ENCODE results near the gene PHF23. TPM values are rescaled to one million over a fixed set of nuclear protein-coding genes. Genes with fewer than 3 reads are reported as not detected.
A peak's percentile ranks its signal among the peaks of the same experiment; 100 is the strongest.

Gene PHF23
- total and polyA plus RNA-seq, 2 donors = 47.5 to 51.6 TPM

DNA sequence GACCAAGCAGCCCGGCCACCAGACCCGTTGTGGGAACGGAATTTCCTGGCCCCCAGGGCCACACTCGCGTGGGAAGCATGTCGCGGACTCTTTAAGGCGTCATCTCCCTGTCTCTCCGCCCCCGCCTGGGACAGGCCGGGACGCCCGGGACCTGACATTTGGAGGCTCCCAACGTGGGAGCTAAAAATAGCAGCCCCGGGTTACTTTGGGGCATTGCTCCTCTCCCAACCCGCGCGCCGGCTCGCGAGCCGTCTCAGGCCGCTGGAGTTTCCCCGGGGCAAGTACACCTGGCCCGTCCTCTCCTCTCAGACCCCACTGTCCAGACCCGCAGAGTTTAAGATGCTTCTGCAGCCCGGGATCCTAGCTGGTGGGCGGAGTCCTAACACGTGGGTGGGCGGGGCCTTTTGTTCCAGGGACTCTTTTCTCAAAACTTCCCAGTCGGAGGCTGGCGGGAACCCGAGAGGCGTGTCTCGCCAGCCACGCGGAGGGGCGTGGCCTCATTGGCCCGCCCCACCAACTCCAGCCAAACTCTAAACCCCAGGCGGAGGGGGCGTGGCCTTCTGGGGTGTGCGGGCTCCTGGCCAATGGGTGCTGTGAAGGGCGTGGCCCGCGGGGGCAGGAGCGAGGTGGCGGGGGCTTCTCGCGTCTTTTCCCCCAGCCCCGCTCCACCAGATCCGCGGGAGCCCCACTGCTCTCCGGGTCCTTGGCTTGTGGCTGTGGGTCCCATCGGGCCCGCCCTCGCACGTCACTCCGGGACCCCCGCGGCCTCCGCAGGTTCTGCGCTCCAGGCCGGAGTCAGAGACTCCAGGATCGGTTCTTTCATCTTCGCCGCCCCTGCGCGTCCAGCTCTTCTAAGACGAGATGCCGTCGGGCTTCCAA is 42.1 kb upstream of the PHF23 start, which contains the start of gene SLC2A4:
Gene SLC2A4, plus strand, starts transcription at position 645 of the 879 bp plus-strand sequence. Its CDS starts 217 bp downstream, at position 862.
- H3K4me3 ChIP-seq (ENCODE audit: low read length in 2 of 2) = peak within 1 kb of the TSS; percentile 27 to 35
- WGBS = 1% methylated on average over 71 of the region's 71 CpGs
- H3K27ac ChIP-seq (ENCODE audit: low read depth in 1 of 2, low read length in 1 of 2) = peak within 1 kb of the TSS; percentile 46 to 68
- peaks cover 19 to 24% of the 10 kb centered on the region in 2 donors for H3K4me1 ChIP-seq (ENCODE audit: control insufficient read depth in 2 of 2, insufficient read depth in 2 of 2, low read length in 2 of 2)
- peaks cover 0 to 13% of the 10 kb centered on the region in 2 donors for H3K9me3 ChIP-seq (ENCODE audit: control insufficient read depth in 2 of 2, insufficient read depth in 1 of 2, low read length in 1 of 2)
- H3K36me3 ChIP-seq (ENCODE audit: control insufficient read depth in 2 of 2, insufficient read depth in 2 of 2, low read length in 1 of 2) = no peaks in the 10 kb centered on the region
- peaks cover 33 to 70% of the 10 kb centered on the region in 2 donors for H3K27me3 ChIP-seq (ENCODE audit: control insufficient read depth in 2 of 2, insufficient read depth in 1 of 2, low read length in 1 of 2)
- peak in 7 of 9 donors; percentile 58 to 89 (median 77) for DNase-seq (ENCODE audit: low read depth in 6 of 9, low spot score in 9 of 9)

DNA sequence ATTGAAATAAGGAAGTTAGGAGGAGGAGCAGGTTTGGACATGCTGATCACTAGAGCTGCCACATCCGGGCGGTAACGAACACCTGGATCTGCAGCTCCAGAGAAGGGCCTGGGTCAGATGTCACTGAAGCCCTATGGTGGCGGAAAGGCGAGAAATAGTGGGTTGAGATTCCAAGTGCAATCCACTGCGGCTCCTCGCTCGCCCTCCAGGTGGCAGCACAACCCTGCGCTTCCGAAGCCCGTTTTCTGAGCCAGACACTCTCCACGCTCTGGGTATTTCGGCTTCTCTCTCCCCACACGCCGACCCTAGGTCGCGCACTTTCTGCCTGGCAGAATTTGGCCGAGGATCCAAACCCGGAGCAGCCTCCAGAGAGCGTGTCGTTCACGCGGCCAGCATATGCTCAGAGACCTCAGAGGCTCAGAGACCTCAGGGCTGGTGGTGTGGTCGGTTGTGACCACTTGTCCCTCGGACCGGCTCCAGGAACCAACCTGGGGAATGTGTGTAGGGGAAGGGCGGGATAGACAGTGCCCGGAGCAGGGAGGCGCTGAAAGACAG is 41.3 kb upstream of the PHF23 start:
- DNase-seq (ENCODE audit: low read depth in 6 of 9, low spot score in 9 of 9) = peak; percentile 60 to 90 (median 79)
- H3K36me3 ChIP-seq (ENCODE audit: control insufficient read depth in 2 of 2, insufficient read depth in 2 of 2, low read length in 1 of 2) = no peaks in the 10 kb centered on the region
- 1% methylated on average over 29 of the region's 29 CpGs for WGBS

DNA sequence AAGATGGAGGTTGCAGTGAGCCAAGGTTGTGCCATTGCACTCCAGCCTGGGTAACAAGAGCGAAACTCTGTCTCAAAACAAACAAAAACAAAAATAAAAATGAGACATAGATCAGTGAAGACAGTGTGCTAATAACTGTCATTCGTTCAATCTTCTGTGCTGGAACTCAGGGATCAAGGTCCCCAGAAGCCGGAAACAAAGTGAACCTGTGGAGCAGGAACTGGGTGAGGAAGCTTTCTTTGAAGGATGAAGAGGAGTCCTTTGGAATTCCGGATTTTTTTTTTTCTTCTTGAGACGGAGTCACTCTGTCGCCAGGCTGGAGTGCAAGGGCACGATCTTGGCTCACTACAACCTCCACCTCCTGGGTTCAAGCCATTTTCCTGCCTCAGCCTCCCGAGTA is 40.2 kb upstream of the PHF23 start:
- Histone ChIP-seq H3K36me3 (ENCODE audit: control insufficient read depth in 2 of 2, insufficient read depth in 2 of 2, low read length in 1 of 2) (no peaks in the 10 kb centered on the region), H3K27ac (ENCODE audit: low read depth in 1 of 2, low read length in 1 of 2) (no peak overlapping the region), H3K4me3 (ENCODE audit: low read length in 2 of 2) (no peak overlapping the region), H3K9me3 (ENCODE audit: control insufficient read depth in 2 of 2, insufficient read depth in 1 of 2, low read length in 1 of 2) (peaks cover 0 to 13% of the 10 kb centered on the region in 2 donors), H3K27me3 (ENCODE audit: control insufficient read depth in 2 of 2, insufficient read depth in 1 of 2, low read length in 1 of 2) (peaks cover 28 to 56% of the 10 kb centered on the region in 2 donors), H3K4me1 (ENCODE audit: control insufficient read depth in 2 of 2, insufficient read depth in 2 of 2, low read length in 2 of 2) (peaks cover 19 to 24% of the 10 kb centered on the region in 2 donors)
- DNase-seq (ENCODE audit: low read depth in 6 of 9, low spot score in 9 of 9) = no peak
- WGBS = 97% methylated on average over 8 of the region's 8 CpGs

More for the DNA sequence above, 41.3 kb upstream of the PHF23 start:
- H3K4me1 ChIP-seq (ENCODE audit: control insufficient read depth in 2 of 2, insufficient read depth in 2 of 2, low read length in 2 of 2) = peaks cover 19 to 24% of the 10 kb centered on the region in 2 donors
- H3K27me3 ChIP-seq (ENCODE audit: control insufficient read depth in 2 of 2, insufficient read depth in 1 of 2, low read length in 1 of 2) = peaks cover 28 to 66% of the 10 kb centered on the region in 2 donors
- peak overlapping the region; percentile 27 to 35 for H3K4me3 ChIP-seq (ENCODE audit: low read length in 2 of 2)
- H3K9me3 ChIP-seq (ENCODE audit: control insufficient read depth in 2 of 2, insufficient read depth in 1 of 2, low read length in 1 of 2) = peaks cover 0 to 13% of the 10 kb centered on the region in 2 donors
- H3K27ac ChIP-seq (ENCODE audit: low read depth in 1 of 2, low read length in 1 of 2) = peak overlapping the region; percentile 46 to 68

DNA sequence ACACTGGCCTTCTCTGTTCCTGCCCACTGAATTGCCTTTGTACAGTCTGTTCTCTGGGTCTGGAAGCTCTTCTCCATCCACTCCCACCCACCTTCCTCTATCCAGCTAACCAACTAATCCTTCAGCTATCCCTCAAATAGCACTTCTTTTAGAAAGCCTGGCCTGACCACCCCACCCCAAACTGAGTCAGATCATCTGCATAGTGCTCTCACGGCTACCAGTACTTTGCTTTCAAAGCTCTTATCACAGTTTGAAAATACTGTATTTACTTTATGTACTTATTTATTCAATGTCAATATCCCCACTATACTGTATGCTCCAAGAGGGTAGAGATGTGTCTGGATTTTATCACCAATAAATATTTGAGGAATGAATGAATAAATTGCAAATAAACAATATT is 27.5 kb upstream of the PHF23 start:
- Histone ChIP-seq H3K4me1 (ENCODE audit: control insufficient read depth in 2 of 2, insufficient read depth in 2 of 2, low read length in 2 of 2) (peaks cover 8 to 20% of the 10 kb centered on the region in 2 donors), H3K4me3 (ENCODE audit: low read length in 2 of 2) (no peak overlapping the region), H3K36me3 (ENCODE audit: control insufficient read depth in 2 of 2, insufficient read depth in 2 of 2, low read length in 1 of 2) (no peaks in the 10 kb centered on the region), H3K27me3 (ENCODE audit: control insufficient read depth in 2 of 2, insufficient read depth in 1 of 2, low read length in 1 of 2) (peaks cover 19 to 72% of the 10 kb centered on the region in 2 donors), H3K9me3 (ENCODE audit: control insufficient read depth in 2 of 2, insufficient read depth in 1 of 2, low read length in 1 of 2) (peaks cover 0 to 3% of the 10 kb centered on the region in 2 donors), H3K27ac (ENCODE audit: low read depth in 1 of 2, low read length in 1 of 2) (no peak overlapping the region)
- WGBS = 90% methylated on average over 1 of the region's 1 CpG
- no peak for DNase-seq (ENCODE audit: low read depth in 6 of 9, low spot score in 9 of 9)

DNA sequence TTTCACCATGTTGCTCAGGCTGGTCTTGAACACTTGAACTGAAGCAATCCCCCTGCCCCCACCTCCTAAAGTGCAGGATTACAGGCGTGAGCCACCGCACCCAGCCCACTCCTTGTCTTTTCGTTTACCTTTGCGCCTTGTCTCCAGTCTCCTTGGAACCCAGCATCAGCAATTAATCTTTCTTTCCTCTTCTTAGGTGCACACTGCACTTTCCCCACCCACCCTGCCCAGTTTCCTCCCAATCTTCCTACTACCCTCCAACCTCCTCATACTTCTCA is 24.5 kb upstream of the PHF23 start:
- Histone ChIP-seq H3K27me3 (ENCODE audit: control insufficient read depth in 2 of 2, insufficient read depth in 1 of 2, low read length in 1 of 2) (peaks cover 39 to 80% of the 10 kb centered on the region in 2 donors), H3K36me3 (ENCODE audit: control insufficient read depth in 2 of 2, insufficient read depth in 2 of 2, low read length in 1 of 2) (peaks cover 12 to 13% of the 10 kb centered on the region in 2 donors), H3K27ac (ENCODE audit: low read depth in 1 of 2, low read length in 1 of 2) (no peak overlapping the region), H3K9me3 (ENCODE audit: control insufficient read depth in 2 of 2, insufficient read depth in 1 of 2, low read length in 1 of 2) (peaks cover 0 to 3% of the 10 kb centered on the region in 2 donors), H3K4me3 (ENCODE audit: low read length in 2 of 2) (no peak overlapping the region), H3K4me1 (ENCODE audit: control insufficient read depth in 2 of 2, insufficient read depth in 2 of 2, low read length in 2 of 2) (peaks cover 15 to 31% of the 10 kb centered on the region in 2 donors)
- 40% methylated on average over 4 of the region's 4 CpGs for WGBS
- DNase-seq (ENCODE audit: low read depth in 6 of 9, low spot score in 9 of 9) = no peak

- peak in 1 of 9 donors; percentile 8 for DNase-seq (ENCODE audit: low read depth in 6 of 9, low spot score in 9 of 9)
- Histone ChIP-seq H3K36me3 (ENCODE audit: control insufficient read depth in 2 of 2, insufficient read depth in 2 of 2, low read length in 1 of 2) (peaks cover 17 to 18% of the 10 kb centered on the region in 2 donors), H3K9me3 (ENCODE audit: control insufficient read depth in 2 of 2, insufficient read depth in 1 of 2, low read length in 1 of 2) (peaks cover 0 to 3% of the 10 kb centered on the region in 2 donors), H3K4me3 (ENCODE audit: low read length in 2 of 2) (peak overlapping the region in 1 of 2 donors; percentile 18), H3K27ac (ENCODE audit: low read depth in 1 of 2, low read length in 1 of 2) (peak overlapping the region in 1 of 2 donors; percentile 60), H3K27me3 (ENCODE audit: control insufficient read depth in 2 of 2, insufficient read depth in 1 of 2, low read length in 1 of 2) (peaks cover 39 to 76% of the 10 kb centered on the region in 2 donors), H3K4me1 (ENCODE audit: control insufficient read depth in 2 of 2, insufficient read depth in 2 of 2, low read length in 2 of 2) (peaks cover 15 to 31% of the 10 kb centered on the region in 2 donors)
- WGBS = 6% methylated on average over 26 of the region's 26 CpGs
Measured at GRCh38 chr17:7262935-7263800, 23.9 kb upstream of the PHF23 start.

DNA sequence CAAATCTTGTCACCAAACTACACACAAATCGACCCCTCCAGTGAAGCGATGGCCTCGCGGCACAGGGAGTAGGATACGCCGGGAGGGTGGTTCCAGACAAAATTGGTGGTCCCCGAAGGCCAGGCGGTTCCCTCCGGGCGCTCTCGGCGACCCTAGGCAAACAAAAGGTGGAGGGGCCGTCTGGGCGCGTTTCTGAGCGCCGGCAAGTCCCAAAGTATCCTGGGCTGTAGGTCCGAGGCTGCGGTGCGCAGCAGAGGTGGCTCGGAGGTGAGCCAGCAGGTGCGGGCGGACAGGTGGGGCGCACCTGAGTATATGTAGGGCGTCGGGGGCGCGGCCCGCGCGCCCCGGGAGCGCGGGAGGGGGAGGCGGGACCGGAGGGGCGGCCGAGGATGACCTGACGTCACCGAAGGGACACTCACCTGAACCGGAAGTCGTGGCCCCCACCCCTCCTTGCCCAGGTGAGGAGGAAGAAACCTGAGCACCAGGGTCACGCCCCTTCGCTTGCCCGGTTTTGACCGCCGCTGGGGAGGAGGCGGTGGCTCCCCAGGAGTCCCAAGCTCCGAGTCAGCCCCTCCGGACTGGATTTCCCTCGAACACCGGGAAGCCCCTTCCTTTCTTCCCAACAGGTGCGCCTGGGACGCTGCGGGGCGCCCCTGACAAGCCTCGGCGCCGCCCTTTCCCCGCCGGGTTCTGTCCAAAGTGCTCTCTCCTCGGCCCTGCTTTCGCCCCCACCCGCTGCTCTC is 23.1 kb upstream of the PHF23 start, which contains the start of gene CLDN7:
Gene CLDN7, minus strand, starts transcription at position 287 of the 743 bp plus-strand sequence. CDS start 435 bp downstream, outside the sequence.
- Histone ChIP-seq H3K36me3 (ENCODE audit: control insufficient read depth in 2 of 2, insufficient read depth in 2 of 2, low read length in 1 of 2) (peaks cover 21 to 25% of the 10 kb centered on the region in 2 donors), H3K27ac (ENCODE audit: low read depth in 1 of 2, low read length in 1 of 2) (peak within 1 kb of the TSS in 1 of 2 donors; percentile 60), H3K4me1 (ENCODE audit: control insufficient read depth in 2 of 2, insufficient read depth in 2 of 2, low read length in 2 of 2) (peaks cover 15 to 31% of the 10 kb centered on the region in 2 donors), H3K27me3 (ENCODE audit: control insufficient read depth in 2 of 2, insufficient read depth in 1 of 2, low read length in 1 of 2) (peaks cover 39 to 70% of the 10 kb centered on the region in 2 donors), H3K9me3 (ENCODE audit: control insufficient read depth in 2 of 2, insufficient read depth in 1 of 2, low read length in 1 of 2) (peaks cover 0 to 3% of the 10 kb centered on the region in 2 donors), H3K4me3 (ENCODE audit: low read length in 2 of 2) (peak within 1 kb of the TSS; percentile 8 to 45)
- peak in 1 of 9 donors; percentile 26 for DNase-seq (ENCODE audit: low read depth in 6 of 9, low spot score in 9 of 9)
- 10% methylated on average over 64 of the region's 64 CpGs for WGBS

Measured in thymus (tissue), 11 donors.